ENCODE measurements around the gene ZBED5. TPM values are rescaled to one million over a fixed set of nuclear protein-coding genes. Genes with fewer than 3 reads are reported as not detected.

ZBED5 gene
- total and polyA plus RNA-seq, 11 donors = 22.5 to 49.1 (median 37.8) TPM

GRCh38 chr11:10858439-10859325, 829 bp upstream of the ZBED5 start:
- H3K36me3 ChIP-seq = peaks cover 0 to 25% (median 23%) of the 10 kb centered on the region in 9 donors
- DNase-seq (peak; percentile 63 to 84 (median 75)), ATAC-seq (peak; percentile 47 to 66 (median 56))
- 0 to 1% (median 0%) methylated on average over 26 to 46 of the region's 46 CpGs for WGBS, 4 donors
- peak overlapping the region; percentile 62 to 89 (median 80) for H3K4me3 ChIP-seq
- peak overlapping the region; percentile 93 to 99 (median 96) for H3K27ac ChIP-seq
- no peaks in the 10 kb centered on the region for H3K27me3 ChIP-seq
- H3K4me1 ChIP-seq = peaks cover 0 to 58% (median 23%) of the 10 kb centered on the region in 12 donors
- intact Hi-C loops (cut with DNase I) = loop anchor here in 8 of 10 donors (1.0 to 10.0 kb wide), 13 partner anchors 40 to 984 kb away; partner anchors contain the start of genes EIF4G2 (in 6 of the 8), CTR9 (in 1 of the 8) and USP47 (in 1 of the 8)
- no peak for TF ChIP-seq POLR2A (IDR thresholded peaks at IDR 0.05)
- peak in 1 of 12 donors; percentile 17 for TF ChIP-seq CTCF (IDR thresholded peaks at IDR 0.05)
- H3K9me3 ChIP-seq = no peaks in the 10 kb centered on the region

GRCh38 chr11:10857459-10857708, 469 bp downstream of the ZBED5 start:
- Histone ChIP-seq H3K27me3 (no peaks in the 10 kb centered on the region), H3K36me3 (peaks cover 0 to 37% (median 36%) of the 10 kb centered on the region in 9 donors), H3K4me1 (peaks cover 0 to 56% (median 21%) of the 10 kb centered on the region in 12 donors), H3K27ac (peak overlapping the region; percentile 93 to 99 (median 96)), H3K4me3 (peak overlapping the region; percentile 62 to 89 (median 80)), H3K9me3 (no peaks in the 10 kb centered on the region)
- WGBS, 4 donors = 0 to 1% (median 0%) methylated on average over 9 to 14 of the region's 14 CpGs
- intact Hi-C loops (cut with DNase I) = loop anchor here in 7 of 10 donors (1.0 to 10.0 kb wide), 8 partner anchors 41 to 985 kb away; partner anchors contain the start of genes EIF4G2 (in 2 of the 7) and USP47 (in 1 of the 7)
- no peak for TF ChIP-seq POLR2A (IDR thresholded peaks at IDR 0.05)
- TF ChIP-seq CTCF (IDR thresholded peaks at IDR 0.05) = no peak
- DNase-seq (peak in 1 of 5 donors; percentile 45), ATAC-seq (peak in 3 of 4 donors; percentile 6 to 8 (median 7))

- no peak for TF ChIP-seq POLR2A (IDR thresholded peaks at IDR 0.05)
- H3K4me1 ChIP-seq = peaks cover 0 to 52% (median 21%) of the 10 kb centered on the region in 12 donors
- 2 to 4% (median 3%) methylated on average over 17 of the region's 17 CpGs for WGBS, 4 donors
- peak overlapping the region; percentile 62 to 89 (median 80) for H3K4me3 ChIP-seq
- peak; percentile 4 to 37 (median 24) for ATAC-seq
- H3K9me3 ChIP-seq = no peaks in the 10 kb centered on the region
- peaks cover 0 to 43% (median 41%) of the 10 kb centered on the region in 9 donors for H3K36me3 ChIP-seq
- no peaks in the 10 kb centered on the region for H3K27me3 ChIP-seq
- intact Hi-C loops (cut with DNase I) = loop anchor here in 7 of 10 donors (1.0 to 10.0 kb wide), 8 partner anchors 42 to 985 kb away; partner anchors contain the start of genes EIF4G2 (in 2 of the 7) and USP47 (in 1 of the 7)
- peak in 2 of 5 donors; percentile 54 to 55 for DNase-seq
- peak overlapping the region; percentile 93 to 99 (median 96) for H3K27ac ChIP-seq
Measured at GRCh38 chr11:10856689-10857458, 979 bp downstream of the ZBED5 start.

- WGBS, 4 donors = 94 to 99% (median 98%) methylated on average over 2 of the region's 2 CpGs
- DNase-seq = no peak
- Histone ChIP-seq H3K4me3 (no peak overlapping the region), H3K4me1 (peaks cover 0 to 48% (median 21%) of the 10 kb centered on the region in 12 donors), H3K36me3 (peaks cover 0 to 51% (median 50%) of the 10 kb centered on the region in 9 donors), H3K27ac (peak overlapping the region in 2 of 12 donors; percentile 98 to 99), H3K9me3 (no peaks in the 10 kb centered on the region), H3K27me3 (no peaks in the 10 kb centered on the region)
- TF ChIP-seq CTCF (IDR thresholded peaks at IDR 0.05) = no peak
- TF ChIP-seq POLR2A (IDR thresholded peaks at IDR 0.05) = no peak
- no peak for ATAC-seq
- intact Hi-C loops (cut with DNase I) = loop anchor here in 4 of 10 donors (5.0 to 10.0 kb wide), 5 partner anchors 47 to 987 kb away; partner anchors contain the start of gene USP47 (in 1 of the 4)
Measured at GRCh38 chr11:10855295-10855694, 2.6 kb downstream of the ZBED5 start.

Data from heart left ventricle (tissue), 16 donors.